Tibial nerve (tissue), 4 donors: ENCODE measurements around the gene MYO1A. TPM values are rescaled to one million over a fixed set of nuclear protein-coding genes. Genes with fewer than 3 reads are reported as not detected.

Experiments used
- DNase-seq, 2 donors: peaks; one replicate each; pipeline ENCODE4 v3.0.0-alpha.2; 2019; ENCODE audit warnings: low spot score in 2 of 2
- H3K27ac ChIP-seq, 4 donors: fragments of 200-600 bp; sonication (generic) in 3 of 4; one replicate each; pipeline ENCODE4 v1.5.1; 2017 to 2019; ENCODE audit warnings: mild to moderate bottlenecking in 1 of 4
- H3K27me3 ChIP-seq, 2 donors: fragments of 200-600 bp; sonication (generic) in 1 of 2; one replicate each; pipeline versions ENCODE4 v1.5.1 to v1.6.0; 2017 to 2019
- H3K36me3 ChIP-seq, 3 donors: fragments of 200-600 bp; sonication (generic); one replicate each; pipeline ENCODE4 v1.5.1; 2018 to 2019
- H3K4me1 ChIP-seq, 4 donors: fragments of 200-600 bp; sonication (generic) in 3 of 4; one replicate each; pipeline ENCODE4 v1.5.1; 2017 to 2019
- H3K4me3 ChIP-seq, 4 donors: fragments of 200-600 bp; sonication (generic) in 3 of 4; one replicate each; pipeline ENCODE4 v1.5.1; 2017 to 2019; ENCODE audit warnings: mild to moderate bottlenecking in 1 of 4, moderate library complexity in 1 of 4
- H3K9me3 ChIP-seq, 4 donors: fragments of 200-600 bp; sonication (generic) in 3 of 4; one replicate each; pipeline ENCODE4 v1.5.1; 2017 to 2019
- CTCF ChIP-seq, 5 experiments: fragments of 200-600 bp in 3 of 5; fragments of 450-650 bp in 2 of 5; sonication (generic) in 3 of 5; IDR thresholded peaks; one replicate each; pipeline ENCODE4 v1.5.1; 2016 to 2019; ENCODE audit warnings: antibody characterized with exemption in 5 of 5, mild to moderate bottlenecking in 3 of 5, moderate library complexity in 2 of 5
- EP300 ChIP-seq, 2 donors: sonication (generic); formaldehyde crosslinking; IDR thresholded peaks; one replicate each; pipeline ENCODE4 v1.6.1; 2017; ENCODE audit warnings: antibody characterized with exemption in 2 of 2, mild to moderate bottlenecking in 1 of 2
- POLR2A ChIP-seq, 2 donors: fragments of 450-650 bp; IDR thresholded peaks; one replicate each; pipeline ENCODE4 v1.6.1; 2017; ENCODE audit warnings: antibody characterized with exemption in 2 of 2, mild to moderate bottlenecking in 2 of 2, moderate library complexity in 2 of 2
- WGBS, 2 donors: methylation state at CpG; one replicate each; pipeline ENCODE4 v1.1.5; 2018; 5-methylcytosine and 5-hydroxymethylcytosine counted together
- total RNA-seq, 4 donors: library from RNA; depleted of rRNA; stranded (reverse); fragments of >200 nt; gene quantifications; one replicate each; pipeline ENCODE4 v1.1.0, GENCODE V29; 2016

MYO1A gene
- total RNA-seq, 4 donors from 2014 or later, result 0.30 to 0.59 TPM; not detected in 2

GRCh38 chr12:56996793-56997545 is 53.0 kb downstream of the MYO1A start:
- no peak for TF ChIP-seq EP300 (IDR thresholded peaks at IDR 0.05)
- TF ChIP-seq POLR2A (IDR thresholded peaks at IDR 0.05), result no peak
- no peak for TF ChIP-seq CTCF (IDR thresholded peaks at IDR 0.05)

GRCh38 chr12:56995930-56996496 is 53.9 kb downstream of the MYO1A start:
- WGBS, 2 donors, result 93 to 99% methylated on average over 11 of the region's 11 CpGs
- TF ChIP-seq EP300 (IDR thresholded peaks at IDR 0.05) (no peak), POLR2A (IDR thresholded peaks at IDR 0.05) (no peak), CTCF (IDR thresholded peaks at IDR 0.05) (no peak)
- DNase-seq, result no peak

More at GRCh38 chr12:56996793-56997545, 53.0 kb downstream of the MYO1A start:
- Histone ChIP-seq H3K9me3 (no peaks in the 10 kb centered on the region), H3K4me3 (no peak overlapping the region), H3K4me1 (peaks cover 0 to 16% (median 8%) of the 10 kb centered on the region in 4 donors), H3K27ac (no peak overlapping the region), H3K36me3 (peaks cover 0 to 64% (median 0%) of the 10 kb centered on the region in 3 donors), H3K27me3 (no peaks in the 10 kb centered on the region)
- 64 to 74% methylated on average over 12 of the region's 12 CpGs for WGBS, 2 donors
- no peak for DNase-seq

GRCh38 chr12:56995201-56995929 is 54.6 kb downstream of the MYO1A start:
- no peak overlapping the region for H3K4me3 ChIP-seq
- peaks cover 0 to 14% (median 4%) of the 10 kb centered on the region in 4 donors for H3K4me1 ChIP-seq
- TF ChIP-seq EP300 (IDR thresholded peaks at IDR 0.05), result no peak
- no peak for TF ChIP-seq CTCF (IDR thresholded peaks at IDR 0.05)
- WGBS, 2 donors, result 93 to 95% methylated on average over 23 to 26 of the region's 26 CpGs
- no peaks in the 10 kb centered on the region for H3K27me3 ChIP-seq
- H3K27ac ChIP-seq, result no peak overlapping the region
- H3K9me3 ChIP-seq, result no peaks in the 10 kb centered on the region
- DNase-seq, result no peak
- H3K36me3 ChIP-seq, result peaks cover 0 to 48% (median 0%) of the 10 kb centered on the region in 3 donors

More at GRCh38 chr12:56995930-56996496, 53.9 kb downstream of the MYO1A start:
- Histone ChIP-seq H3K27ac (no peak overlapping the region), H3K27me3 (no peaks in the 10 kb centered on the region), H3K9me3 (no peaks in the 10 kb centered on the region), H3K4me1 (peaks cover 0 to 10% (median 4%) of the 10 kb centered on the region in 4 donors), H3K4me3 (no peak overlapping the region), H3K36me3 (peaks cover 0 to 55% (median 0%) of the 10 kb centered on the region in 3 donors)

GRCh38 chr12:56994231-56994746 is 55.6 kb downstream of the MYO1A start:
- Histone ChIP-seq H3K36me3 (peaks cover 0 to 39% (median 0%) of the 10 kb centered on the region in 3 donors), H3K27ac (no peak overlapping the region), H3K27me3 (no peaks in the 10 kb centered on the region), H3K4me1 (peaks cover 0 to 18% (median 3%) of the 10 kb centered on the region in 4 donors), H3K4me3 (no peak overlapping the region), H3K9me3 (no peaks in the 10 kb centered on the region)
- DNase-seq, result no peak
- 58 to 65% methylated on average over 10 of the region's 10 CpGs for WGBS, 2 donors
- no peak for TF ChIP-seq CTCF (IDR thresholded peaks at IDR 0.05)
- no peak for TF ChIP-seq POLR2A (IDR thresholded peaks at IDR 0.05)
- TF ChIP-seq EP300 (IDR thresholded peaks at IDR 0.05), result no peak
